Tongue (tissue), 2 donors: Measurements from ENCODE around the gene DYDC1. TPM values are rescaled to one million over a fixed set of nuclear protein-coding genes. Genes with fewer than 3 reads are reported as not detected.
A peak's percentile ranks its signal among the peaks of the same experiment; 100 is the strongest.
"Not testable (repeated sequence)": the region's sequence is repeated elsewhere in the genome, so short reads cannot be mapped to it uniquely, and the experiment has no call there.

Source experiments
- DNase-seq: peaks from one replicate; pipeline ENCODE4 v3.0.0-alpha.2; 2015
- total RNA-seq: library from RNA; depleted of rRNA; stranded (reverse); fragments of >200 nt; gene quantifications from one replicate; pipeline ENCODE4 v1.2.3, GENCODE V29; 2014

Gene DYDC1
- total RNA-seq, 1 donor from 2014 or later, result not detected

- DNase-seq, result no peak
Measured at GRCh38 chr10:80333983-80334382, 22.6 kb downstream of the DYDC1 start.

DNA sequence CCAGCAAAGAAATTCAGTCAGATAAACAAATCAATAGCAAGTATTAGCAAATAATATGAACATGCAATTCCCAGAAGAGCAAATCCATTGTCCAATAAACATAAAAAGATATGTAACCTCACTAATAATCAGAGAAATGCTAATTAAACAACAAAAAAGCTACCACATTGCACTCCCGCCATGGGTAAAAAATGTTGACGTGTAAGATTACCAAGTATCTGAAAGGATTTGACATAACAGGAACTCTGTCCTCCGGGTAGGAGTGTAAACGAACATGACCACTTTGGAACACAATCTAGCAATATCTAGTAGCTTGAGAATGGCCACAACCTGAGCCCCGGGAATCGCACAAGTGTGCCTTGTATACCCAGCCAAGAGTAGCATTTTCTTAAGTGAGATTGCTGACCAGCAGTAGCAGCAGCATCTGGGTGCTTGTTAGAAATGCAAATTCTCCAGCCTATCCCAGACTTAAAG is 31.6 kb downstream of the DYDC1 start:
- no peak for DNase-seq

- no peak for DNase-seq
Measured at GRCh38 chr10:80324086-80324485, 32.5 kb downstream of the DYDC1 start.

DNA sequence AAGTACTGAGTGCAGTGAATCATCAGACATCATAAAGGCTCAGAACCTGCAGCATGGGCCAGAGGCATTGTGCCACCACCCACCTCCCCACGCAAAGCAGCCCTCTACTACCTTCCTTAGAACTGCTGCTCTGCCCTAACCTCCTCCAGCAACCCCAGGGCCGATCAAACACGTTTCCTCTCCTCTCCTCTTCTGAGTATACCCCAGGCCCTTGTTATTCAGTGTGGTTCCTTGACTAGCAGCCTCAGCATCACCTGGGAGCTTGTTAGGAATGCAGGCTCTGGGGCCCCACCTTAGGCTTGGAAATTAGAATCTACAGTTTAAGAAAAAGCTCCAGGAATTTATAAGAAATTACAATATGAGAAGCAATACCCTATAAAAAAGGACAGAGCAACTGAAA is 33.2 kb downstream of the DYDC1 start:
- DNase-seq, result no peak

DNA sequence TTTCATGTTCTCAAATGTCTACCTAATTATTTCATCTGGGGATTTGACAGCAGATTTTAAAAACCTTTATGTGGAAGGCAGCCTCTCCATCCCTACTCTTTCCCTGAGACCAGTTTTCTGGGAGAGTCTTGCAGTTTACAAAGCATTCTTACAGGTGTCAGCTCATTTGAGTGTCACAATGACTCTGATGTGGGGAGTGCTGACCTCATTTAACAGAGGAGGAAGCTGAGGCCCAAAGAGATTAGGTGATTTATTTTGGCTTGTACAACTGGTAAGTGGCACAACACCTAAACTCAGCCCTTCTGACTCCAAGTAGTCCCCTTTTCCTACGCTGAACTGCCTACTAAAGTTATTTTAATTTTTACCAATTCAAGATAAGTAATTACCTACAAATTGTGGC is 33.8 kb downstream of the DYDC1 start:
- no peak for DNase-seq

GRCh38 chr10:80322158-80322557 is 34.4 kb downstream of the DYDC1 start:
- DNase-seq, result no peak

- no peak for DNase-seq
Measured at GRCh38 chr10:80321183-80321582, 35.4 kb downstream of the DYDC1 start.

- DNase-seq, result no peak
Measured at GRCh38 chr10:80320377-80320776, 36.2 kb downstream of the DYDC1 start.

DNA sequence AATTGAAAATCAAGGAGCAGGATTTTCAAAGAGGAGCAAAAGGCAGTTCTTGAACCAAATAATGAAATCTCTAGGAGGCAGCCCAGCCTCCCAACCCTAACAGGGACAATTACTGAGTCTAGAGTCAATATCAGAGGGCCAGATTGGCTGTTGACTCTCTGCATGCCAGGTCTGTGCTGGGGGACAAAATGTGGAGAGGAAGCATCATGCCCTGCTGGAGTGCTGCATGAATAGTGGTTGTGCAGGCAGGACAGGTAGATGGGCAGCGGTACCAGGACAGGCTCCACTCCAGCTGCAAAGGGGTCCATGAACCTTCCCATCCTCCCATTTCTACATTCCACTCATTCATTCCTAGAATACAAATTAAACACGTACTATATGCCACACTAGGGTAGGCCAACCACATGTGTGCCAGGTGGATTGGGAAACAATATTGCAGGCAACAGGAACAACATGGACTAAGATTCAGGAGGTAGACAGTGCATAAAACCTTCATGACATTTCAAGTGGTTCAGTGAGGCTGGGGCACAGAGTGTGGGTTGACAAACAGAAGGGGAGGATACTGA is 36.7 kb downstream of the DYDC1 start:
- DNase-seq, result no peak

DNA sequence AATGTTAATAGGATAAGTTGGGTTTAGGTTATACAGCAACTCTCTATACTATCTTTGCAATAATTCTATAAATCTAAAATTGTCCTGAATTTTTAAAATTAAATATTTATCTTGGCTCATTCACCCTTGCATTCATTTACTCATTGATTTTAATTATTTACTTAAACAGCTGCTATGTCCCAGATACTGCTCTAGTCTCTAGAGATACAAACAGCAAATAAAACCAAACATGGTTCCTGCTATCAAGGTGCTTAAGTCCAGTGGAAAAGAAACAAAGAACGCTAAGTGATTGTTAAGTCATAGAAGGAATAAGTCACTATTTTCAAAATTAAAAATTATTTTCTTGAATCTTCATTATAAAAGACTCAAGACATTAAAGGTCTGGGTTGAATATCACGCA is 37.2 kb downstream of the DYDC1 start:
- DNase-seq, result no peak

DNA sequence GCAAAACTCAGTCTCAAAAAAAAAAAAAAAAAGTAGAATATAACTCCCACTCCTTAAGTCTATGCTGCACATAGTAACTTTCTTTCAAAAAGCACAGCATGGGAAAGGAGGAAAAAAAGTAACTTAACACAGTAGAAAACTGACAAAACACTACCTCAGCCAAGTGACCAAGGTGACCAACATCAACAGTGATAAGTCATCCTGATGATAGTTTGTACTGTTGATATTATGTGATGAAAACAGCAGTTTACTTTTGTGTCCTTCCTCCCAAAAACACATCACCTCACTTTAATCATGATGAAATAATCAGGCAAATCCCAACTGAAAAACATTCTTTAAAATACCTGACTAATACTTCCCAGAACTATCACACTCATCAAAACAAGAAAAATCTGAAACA is 37.8 kb downstream of the DYDC1 start:
- DNase-seq, result no peak

DNA sequence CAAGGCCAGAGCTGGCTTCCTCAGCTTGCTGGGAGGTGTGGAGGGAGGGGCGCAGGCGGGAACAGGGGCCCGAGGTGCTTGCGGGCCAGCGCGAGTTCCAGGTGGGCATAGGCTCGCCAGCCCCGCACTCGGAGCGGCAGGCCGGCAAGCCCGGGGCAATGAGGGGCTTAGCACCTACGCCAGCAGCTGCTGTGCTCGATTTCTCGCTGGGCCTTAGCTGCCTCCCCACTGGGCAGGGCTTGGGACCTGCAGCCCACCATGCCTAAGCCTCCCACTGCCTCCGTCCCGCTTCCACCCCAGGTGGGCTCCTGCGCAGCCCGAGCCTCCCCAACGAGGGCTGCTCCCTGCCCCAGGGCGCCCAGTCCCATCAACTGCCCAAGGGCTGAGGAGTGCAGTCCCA is 41.2 kb downstream of the DYDC1 start:
- no peak for DNase-seq

GRCh38 chr10:80313523-80313922 is 43.0 kb downstream of the DYDC1 start:
- no peak for DNase-seq

DNA sequence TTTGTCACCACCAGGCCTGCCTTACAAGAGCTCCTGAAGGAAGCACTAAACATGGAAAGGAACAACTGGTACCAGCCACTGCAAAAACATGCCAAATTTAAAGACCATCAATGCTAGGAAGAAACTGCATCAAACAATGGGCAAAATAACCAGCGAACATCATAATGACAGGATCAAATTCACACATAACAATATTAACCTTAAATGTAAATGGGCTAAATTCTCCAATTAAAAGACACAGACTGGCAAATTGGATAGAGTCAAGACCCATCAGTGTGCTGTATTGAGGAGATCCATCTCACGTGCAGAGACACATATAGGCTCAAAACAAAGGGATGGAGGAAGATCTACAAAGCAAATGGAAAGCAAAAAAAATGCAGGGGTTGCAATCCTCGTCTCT is 50.6 kb downstream of the DYDC1 start:
- DNase-seq, result not testable (repeated sequence)

DNA sequence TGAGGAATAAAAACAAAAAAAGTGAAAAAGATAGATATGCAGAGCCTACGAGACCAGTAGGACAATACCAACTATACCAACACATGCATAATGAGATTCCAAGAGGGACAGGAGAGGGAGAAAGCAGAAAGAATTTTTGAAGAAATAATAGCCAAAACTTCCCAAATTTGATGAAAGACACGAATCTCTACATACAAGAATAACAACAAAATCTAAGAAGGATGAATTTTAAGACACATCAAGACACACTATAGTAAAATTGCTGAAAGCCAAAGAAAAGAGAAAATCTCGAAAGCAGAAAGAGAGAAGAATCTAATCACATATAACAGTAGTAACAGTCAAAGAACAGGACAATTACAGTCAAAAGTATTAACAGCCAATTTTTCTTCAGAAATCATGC is 59.6 kb downstream of the DYDC1 start:
- DNase-seq, result no peak

- DNase-seq, result no peak
Measured at GRCh38 chr10:80292607-80293239, 63.8 kb downstream of the DYDC1 start.

- DNase-seq, result no peak
Measured at GRCh38 chr10:80290474-80291220, 65.9 kb downstream of the DYDC1 start.

DNA sequence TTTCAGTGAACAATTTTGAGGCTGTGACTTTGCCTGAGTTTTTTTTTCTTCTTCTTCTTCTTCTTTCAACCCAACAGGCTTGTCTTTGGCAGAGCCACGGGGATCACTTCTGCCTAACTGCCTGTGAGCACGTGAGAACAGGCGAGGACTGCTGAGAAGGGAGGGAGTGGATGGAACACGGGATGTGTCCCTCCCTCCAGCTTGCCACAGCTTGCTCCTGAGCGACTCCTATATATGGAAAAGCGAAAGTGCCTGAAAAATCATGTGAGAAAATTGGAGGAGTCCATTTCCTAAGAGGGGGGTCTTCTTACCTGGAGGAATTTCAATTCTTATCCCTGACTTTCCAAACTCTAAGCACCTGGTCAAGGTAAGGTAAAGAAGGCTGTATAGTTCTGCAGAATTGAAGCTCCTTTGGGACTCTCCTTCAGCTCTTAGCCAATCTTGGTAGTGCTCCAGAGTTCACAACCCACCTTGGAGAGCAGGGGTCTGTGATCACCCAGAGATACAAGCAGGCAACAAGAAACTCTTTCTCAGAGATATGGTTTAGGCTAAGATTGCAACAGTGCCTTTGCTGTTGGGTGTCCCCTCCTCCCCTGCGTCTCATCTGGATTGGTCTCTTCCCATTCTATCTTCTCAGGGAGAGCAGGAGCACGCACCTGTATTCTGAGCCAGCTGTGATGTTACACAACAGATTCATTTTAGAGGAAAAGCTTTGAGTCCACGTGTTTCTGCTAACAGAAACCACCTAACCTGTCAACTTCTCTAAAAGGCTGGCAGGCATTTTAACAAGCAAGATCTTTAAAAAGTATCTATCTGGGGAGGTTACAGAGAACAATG is 66.9 kb downstream of the DYDC1 start, which contains the start of gene MAT1A:
MAT1A (minus strand) TSS at position 208 of the 837 bp plus-strand sequence. CDS start 235 bp downstream, outside the sequence.
- peak; percentile 45 for DNase-seq

DNA sequence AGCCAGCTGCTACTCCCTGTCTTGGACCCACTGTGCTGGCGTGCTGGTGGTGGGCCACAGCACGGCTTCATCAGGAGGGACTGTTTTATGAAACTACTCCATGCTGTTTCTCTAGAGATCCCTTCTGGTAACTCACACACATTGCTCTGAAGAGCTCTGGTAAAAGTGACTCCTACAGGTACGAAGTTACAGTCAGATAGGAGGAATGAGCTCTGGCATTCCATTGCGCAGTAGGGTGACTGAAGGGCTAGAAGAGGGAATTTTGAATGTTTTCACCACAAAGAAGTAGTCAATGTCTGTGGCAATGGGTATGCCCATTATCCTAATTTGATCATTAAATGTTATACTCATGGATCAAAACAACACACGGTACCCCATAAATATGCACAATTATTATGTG is 67.7 kb downstream of the DYDC1 start:
- DNase-seq, result no peak
